ENCODE data around the gene CLK4.

CLK4 gene

DNA sequence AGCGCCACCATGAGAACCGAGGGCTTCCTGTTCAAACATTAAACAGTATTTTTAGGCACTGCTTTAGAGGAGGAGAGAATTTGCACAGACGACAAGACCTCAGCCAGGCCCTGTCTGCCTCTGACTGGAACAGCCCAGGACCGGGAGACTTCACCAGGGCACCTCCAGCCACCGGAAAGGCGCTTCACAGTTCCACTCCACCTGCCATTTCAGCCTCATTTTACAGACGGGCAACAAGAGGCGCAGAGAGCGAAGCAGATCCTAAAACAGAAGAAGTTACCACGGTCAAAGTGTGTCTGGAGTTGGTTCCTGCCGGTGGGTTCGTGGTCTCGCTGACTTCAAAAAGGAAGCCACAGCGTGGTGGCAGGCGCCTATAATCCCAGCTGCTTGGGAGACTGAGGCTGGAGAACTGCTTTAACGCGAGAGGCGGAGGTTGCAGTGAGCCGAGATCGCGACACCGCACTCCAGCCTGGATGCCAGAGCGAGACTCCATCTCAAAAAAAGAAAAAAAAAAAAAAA, 65.0 kb downstream of the CLK4 start:
- DNase-seq (ENCODE audit: low read depth, low spot score), result no peak
- TF ChIP-seq FOXP2 (optimal IDR thresholded peaks at IDR 0.05; ENCODE audit: control extremely low read depth, extremely low read length, insufficient read depth), result no peak
- TF ChIP-seq EZH2 (IDR thresholded peaks at IDR 0.05), result no peak
- TF ChIP-seq POLR2AphosphoS5 (IDR thresholded peaks at IDR 0.05; ENCODE audit: borderline replicate concordance, low read depth, low read length), result no peak

DNA sequence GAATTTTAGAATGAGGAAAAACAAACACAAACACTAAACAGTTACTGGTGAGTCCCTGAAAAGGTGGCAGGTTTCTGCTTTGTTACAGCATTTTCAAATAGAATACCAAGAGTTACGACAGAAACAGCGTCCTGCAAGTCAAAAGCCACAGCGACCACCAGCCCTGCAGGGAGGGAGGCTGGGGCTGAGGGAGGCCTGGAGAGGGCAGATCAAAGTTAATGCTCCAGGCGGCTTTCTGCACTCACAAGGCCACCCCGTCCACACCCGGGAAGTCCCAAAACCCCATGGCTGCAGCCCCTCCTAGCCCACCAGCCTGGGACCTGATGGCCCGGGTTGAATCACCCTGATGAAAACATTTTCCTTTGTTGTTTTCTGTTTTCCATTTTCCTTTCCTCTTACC, 65.9 kb downstream of the CLK4 start:
- DNase-seq (ENCODE audit: low read depth, low spot score), result no peak
- no peak overlapping the region for H3K27ac ChIP-seq
- H3K36me3 ChIP-seq (ENCODE audit: insufficient read depth, low read length), result no peaks in the 10 kb centered on the region
- no peaks in the 10 kb centered on the region for H3K9me3 ChIP-seq (ENCODE audit: low read depth, low read length)
- TF ChIP-seq POLR2AphosphoS5 (IDR thresholded peaks at IDR 0.05; ENCODE audit: borderline replicate concordance, low read depth, low read length), result no peak
- TF ChIP-seq EZH2 (IDR thresholded peaks at IDR 0.05), result no peak
- TF ChIP-seq FOXP2 (optimal IDR thresholded peaks at IDR 0.05; ENCODE audit: control extremely low read depth, extremely low read length, insufficient read depth), result no peak
- no peak overlapping the region for H3K4me3 ChIP-seq
- no peak overlapping the region for H3K9ac ChIP-seq (ENCODE audit: insufficient read length)

More for the DNA sequence above, 65.0 kb downstream of the CLK4 start:
- Histone ChIP-seq H3K36me3 (ENCODE audit: insufficient read depth, low read length) (no peaks in the 10 kb centered on the region), H3K4me3 (no peak overlapping the region), H3K27ac (no peak overlapping the region), H3K9ac (ENCODE audit: insufficient read length) (no peak overlapping the region), H3K9me3 (ENCODE audit: low read depth, low read length) (no peaks in the 10 kb centered on the region)

DNA sequence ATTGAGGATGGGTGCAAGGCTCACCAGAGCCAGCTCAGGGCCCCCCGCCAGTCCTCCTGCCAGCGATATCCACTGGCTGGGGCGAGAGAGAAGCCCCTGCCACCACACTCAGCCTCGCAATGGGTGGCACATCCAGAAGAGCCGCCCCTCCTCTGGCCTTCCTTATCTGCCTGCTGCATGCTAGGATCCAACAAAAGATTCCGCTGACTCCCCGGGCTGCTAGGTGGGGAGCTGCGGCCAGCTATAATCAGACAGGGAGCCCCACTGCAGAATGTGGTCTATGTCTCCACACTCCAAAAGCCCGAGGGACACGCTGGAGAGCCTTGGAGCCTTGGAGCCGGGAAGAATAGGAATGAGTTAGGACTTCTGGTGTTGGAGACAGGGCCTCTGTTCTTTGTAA, 69.4 kb downstream of the CLK4 start:
- Histone ChIP-seq H3K36me3 (ENCODE audit: insufficient read depth, low read length) (no peaks in the 10 kb centered on the region), H3K9me3 (ENCODE audit: low read depth, low read length) (no peaks in the 10 kb centered on the region), H3K9ac (ENCODE audit: insufficient read length) (no peak overlapping the region), H3K4me3 (no peak overlapping the region), H3K27ac (no peak overlapping the region)
- DNase-seq (ENCODE audit: low read depth, low spot score), result no peak
- no peak for TF ChIP-seq POLR2AphosphoS5 (IDR thresholded peaks at IDR 0.05; ENCODE audit: borderline replicate concordance, low read depth, low read length)
- no peak for TF ChIP-seq EZH2 (IDR thresholded peaks at IDR 0.05)
- no peak for TF ChIP-seq FOXP2 (optimal IDR thresholded peaks at IDR 0.05; ENCODE audit: control extremely low read depth, extremely low read length, insufficient read depth)

DNA sequence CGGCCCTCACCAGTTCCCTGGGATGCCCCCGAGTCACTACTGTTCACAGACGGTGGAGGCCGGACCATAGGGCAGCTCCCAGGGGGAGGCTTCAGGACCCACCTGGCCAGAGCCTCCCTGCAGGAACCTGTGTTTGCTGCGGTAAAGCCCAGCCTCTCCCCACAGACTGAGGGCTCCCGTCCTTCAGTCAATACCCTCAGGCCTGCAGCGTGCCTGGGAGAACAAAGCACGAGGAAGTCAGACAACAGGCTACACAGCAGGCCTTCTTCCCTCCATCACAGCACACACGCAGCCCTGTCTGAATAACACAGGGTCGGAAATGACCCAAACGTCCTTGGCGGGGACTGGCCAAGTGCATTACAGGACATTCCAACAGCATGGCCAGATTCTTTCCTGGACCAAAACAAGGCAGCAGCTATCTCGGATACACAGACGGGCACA, 71.1 kb downstream of the CLK4 start:
- Histone ChIP-seq H3K9me3 (ENCODE audit: low read depth, low read length) (no peaks in the 10 kb centered on the region), H3K9ac (ENCODE audit: insufficient read length) (no peak overlapping the region), H3K27ac (no peak overlapping the region), H3K4me3 (no peak overlapping the region), H3K36me3 (ENCODE audit: insufficient read depth, low read length) (no peaks in the 10 kb centered on the region)
- TF ChIP-seq EZH2 (IDR thresholded peaks at IDR 0.05) (no peak), POLR2AphosphoS5 (IDR thresholded peaks at IDR 0.05; ENCODE audit: borderline replicate concordance, low read depth, low read length) (no peak), FOXP2 (optimal IDR thresholded peaks at IDR 0.05; ENCODE audit: control extremely low read depth, extremely low read length, insufficient read depth) (no peak)
- no peak for DNase-seq (ENCODE audit: low read depth, low spot score)

DNA sequence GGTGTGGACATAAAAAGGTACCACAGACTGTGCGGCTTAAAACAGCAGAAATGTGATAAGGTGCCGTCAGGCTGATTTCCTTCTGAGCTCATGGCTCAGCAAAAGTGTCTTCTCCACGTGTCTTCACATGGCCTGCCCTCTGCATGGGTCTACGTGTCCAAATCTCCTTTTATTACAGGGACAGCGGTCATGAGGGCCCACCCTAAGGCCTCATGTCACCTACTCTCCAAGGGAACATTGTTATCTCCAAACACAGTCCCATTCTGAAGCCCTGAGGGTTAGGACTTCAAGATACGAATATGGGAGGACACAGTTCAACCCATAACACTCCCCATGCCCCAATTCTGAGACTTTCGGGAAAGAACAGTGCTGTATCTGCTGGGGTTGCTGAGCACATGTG, 71.8 kb downstream of the CLK4 start:
- DNase-seq (ENCODE audit: low read depth, low spot score), result no peak

DNA sequence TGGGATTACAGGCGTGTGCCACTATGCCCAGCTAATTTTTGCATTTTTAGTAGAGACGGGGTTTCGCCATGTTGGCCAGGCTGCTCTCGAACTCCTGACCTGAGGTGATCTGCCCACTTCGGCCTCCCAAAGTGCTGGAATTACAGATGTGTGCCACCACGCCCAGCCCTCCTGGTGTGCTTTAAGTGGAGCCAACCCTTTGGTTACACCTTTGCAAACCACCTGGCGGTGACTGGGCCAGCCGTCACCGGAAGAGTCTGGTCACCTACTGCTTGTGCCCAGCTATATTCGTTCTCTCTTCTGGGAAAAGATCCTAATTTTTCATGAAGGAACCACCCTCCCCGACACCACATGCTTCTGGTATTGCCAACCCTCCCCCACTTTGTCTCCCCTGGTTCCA, 72.5 kb downstream of the CLK4 start:
- no peak for DNase-seq (ENCODE audit: low read depth, low spot score)
- TF ChIP-seq POLR2AphosphoS5 (IDR thresholded peaks at IDR 0.05; ENCODE audit: borderline replicate concordance, low read depth, low read length) (no peak), EZH2 (IDR thresholded peaks at IDR 0.05) (no peak), FOXP2 (optimal IDR thresholded peaks at IDR 0.05; ENCODE audit: control extremely low read depth, extremely low read length, insufficient read depth) (no peak)
- no peak overlapping the region for H3K9ac ChIP-seq (ENCODE audit: insufficient read length)
- H3K9me3 ChIP-seq (ENCODE audit: low read depth, low read length), result no peaks in the 10 kb centered on the region
- H3K27ac ChIP-seq, result no peak overlapping the region
- H3K36me3 ChIP-seq (ENCODE audit: insufficient read depth, low read length), result no peaks in the 10 kb centered on the region
- H3K4me3 ChIP-seq, result no peak overlapping the region

More for the DNA sequence above, 71.8 kb downstream of the CLK4 start:
- H3K27ac ChIP-seq, result no peak overlapping the region
- no peaks in the 10 kb centered on the region for H3K9me3 ChIP-seq (ENCODE audit: low read depth, low read length)
- H3K36me3 ChIP-seq (ENCODE audit: insufficient read depth, low read length), result no peaks in the 10 kb centered on the region
- TF ChIP-seq FOXP2 (optimal IDR thresholded peaks at IDR 0.05; ENCODE audit: control extremely low read depth, extremely low read length, insufficient read depth), result no peak
- H3K9ac ChIP-seq (ENCODE audit: insufficient read length), result no peak overlapping the region
- H3K4me3 ChIP-seq, result no peak overlapping the region

DNA sequence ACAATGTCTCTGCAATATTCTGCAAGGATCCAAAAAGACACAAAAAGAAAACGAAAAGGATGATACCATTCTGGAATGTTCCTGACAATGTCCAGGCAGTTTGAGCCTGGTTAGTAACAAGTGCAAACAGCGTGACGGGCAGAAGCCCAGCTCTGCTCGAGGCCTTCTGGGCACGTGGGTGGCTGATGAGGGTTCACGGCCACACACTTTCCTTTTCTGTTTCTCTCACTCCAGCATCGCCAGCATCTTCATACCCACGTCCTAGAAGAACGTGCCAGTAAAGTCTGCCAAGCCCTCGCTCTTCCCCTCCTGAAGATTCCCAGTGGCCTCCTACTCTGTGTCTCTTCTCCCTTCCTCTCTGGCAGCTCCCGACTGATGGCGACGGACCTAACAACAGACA, 73.3 kb downstream of the CLK4 start:
- no peak for TF ChIP-seq FOXP2 (optimal IDR thresholded peaks at IDR 0.05; ENCODE audit: control extremely low read depth, extremely low read length, insufficient read depth)
- TF ChIP-seq POLR2AphosphoS5 (IDR thresholded peaks at IDR 0.05; ENCODE audit: borderline replicate concordance, low read depth, low read length), result no peak
- no peak for TF ChIP-seq EZH2 (IDR thresholded peaks at IDR 0.05)
- H3K4me3 ChIP-seq, result no peak overlapping the region
- no peak for DNase-seq (ENCODE audit: low read depth, low spot score)
- H3K9ac ChIP-seq (ENCODE audit: insufficient read length), result no peak overlapping the region
- H3K27ac ChIP-seq, result no peak overlapping the region
- no peaks in the 10 kb centered on the region for H3K36me3 ChIP-seq (ENCODE audit: insufficient read depth, low read length)
- H3K9me3 ChIP-seq (ENCODE audit: low read depth, low read length), result no peaks in the 10 kb centered on the region

All from SK-N-MC (cell line).